ENCODE data around the gene CD22. TPM values are rescaled to one million over a fixed set of nuclear protein-coding genes. Genes with fewer than 3 reads are reported as not detected.

Gene CD22
- total and polyA plus RNA-seq, 2 of the 8 experiments (the other 6 are each of a cell fraction or from before 2014, with no cell fraction given) = 0.06 to 0.60 TPM

GRCh38 chr19:35303357-35303915 lies 25.6 kb upstream of the CD22 start:
- no peaks in the 10 kb centered on the region; a peak in 1 of 8 replicates for H3K36me3 ChIP-seq (ENCODE audit: control insufficient read depth in 2 of 4, insufficient read depth in 4 of 4, low read length in 3 of 4)
- no peak overlapping the region for H2AK5ac ChIP-seq (ENCODE audit: low read depth, low read length)
- no peak overlapping the region for H4K8ac ChIP-seq (ENCODE audit: extremely low read depth, insufficient read depth, low read length)
- FAIRE-seq = no peak
- no peak overlapping the region; a peak in 1 of 7 replicates for H3K9ac ChIP-seq (replicated peaks in 1 of 4; ENCODE audit: extremely low read depth in 1 of 4, low read depth in 3 of 4, low read length in 3 of 4)
- H3K23me2 ChIP-seq (ENCODE audit: low read depth, low read length) = peaks cover 4% of the 10 kb centered on the region; the same call in 1 of the 2 replicates
- H2BK15ac ChIP-seq (ENCODE audit: low read length) = no peak overlapping the region
- no peaks in the 10 kb centered on the region for H3K79me2 ChIP-seq (ENCODE audit: control insufficient read depth in 1 of 2, insufficient read depth in 2 of 2, low read length in 2 of 2)
- TF ChIP-seq HDAC2 (IDR thresholded peaks at IDR 0.05; ENCODE audit: borderline replicate concordance in 1 of 2, low read depth in 2 of 2, low read length in 2 of 2) = no peak
- TF ChIP-seq MAX (IDR thresholded peaks at IDR 0.05) = no peak
- peaks cover 0 to 4% (median 0%) of the 10 kb centered on the region in 4 experiments; a peak in 1 of 7 replicates for H3K4me1 ChIP-seq (replicated peaks in 1 of 4; ENCODE audit: control insufficient read depth in 3 of 4, insufficient read depth in 4 of 4, low read length in 3 of 4)
- no peak overlapping the region for H3K4me2 ChIP-seq (ENCODE audit: insufficient read depth in 1 of 2, low read depth in 2 of 2, low read length in 2 of 2)
- no peak overlapping the region for H4K5ac ChIP-seq (ENCODE audit: insufficient read length, low read depth, low read length)
- H3K4ac ChIP-seq (replicated peaks; ENCODE audit: insufficient read length, low read depth, low read length) = no peak overlapping the region
- H3K23ac ChIP-seq (ENCODE audit: insufficient read length) = no peak overlapping the region
- H3K9me3 ChIP-seq (ENCODE audit: insufficient read depth in 2 of 2, low read depth in 1 of 2, low read length in 1 of 2) = no peaks in the 10 kb centered on the region
- H3K27me3 ChIP-seq (replicated peaks in 1 of 4; ENCODE audit: control insufficient read depth in 3 of 4, extremely low read depth in 1 of 4, insufficient read depth in 3 of 4, low read length in 3 of 4) = 0 out of 7 replicates have a peak, but pooled peaks cover 0 to 1% (median 0%) of the 10 kb centered on the region in 4 experiments
- peaks cover 3% of the 10 kb centered on the region; the same call in 1 of the 2 replicates for H3K79me1 ChIP-seq (ENCODE audit: low read depth, low read length)
- 69% methylated on average over 5 of the region's 6 CpGs; no CpG with 5 or more reads in 1 of the 2 experiments for WGBS, 2 experiments (ENCODE audit: extremely low coverage in 1 of 2, insufficient coverage in 1 of 2, insufficient read length in 1 of 2, insufficient replicate concordance in 2 of 2, low coverage in 1 of 2, low lambda C conversion rate in 2 of 2, missing lambda C conversion rate in 1 of 2)
- no peak overlapping the region for H4K91ac ChIP-seq (replicated peaks; ENCODE audit: insufficient read length, low read length)
- ChIA-PET POLR2A (ENCODE audit: partially characterized antibody) (no interaction called here), CTCF (ENCODE audit: partially characterized antibody) (interaction anchor here (0.6 kb wide), 1 partner anchor 466 kb away, joined by 3 read pairs; no protein-coding TSS in a partner anchor)
- H3K4me3 ChIP-seq (ENCODE audit: extremely low read depth in 1 of 4, insufficient read depth in 2 of 4, low read depth in 3 of 4, low read length in 4 of 4) = no peak overlapping the region
- H2BK20ac ChIP-seq (ENCODE audit: low read length) = no peak overlapping the region
- no peak overlapping the region for H3K27ac ChIP-seq (ENCODE audit: low read depth, low read length)
- H3K56ac ChIP-seq (replicated peaks; ENCODE audit: insufficient read length, low read depth, low read length) = no peak overlapping the region
- H3K18ac ChIP-seq (ENCODE audit: extremely low read depth, low read length) = no peak overlapping the region
- H2BK5ac ChIP-seq (ENCODE audit: low read depth, low read length) = no peak overlapping the region
- H4K20me1 ChIP-seq (replicated peaks in 1 of 2; ENCODE audit: control insufficient read depth in 1 of 2, insufficient read depth in 2 of 2, low read length in 2 of 2) = peaks cover 0 to 6% of the 10 kb centered on the region in 2 experiments
- no peak for DNase-seq (ENCODE audit: low read depth in 1 of 2, low spot score in 2 of 2)
- no peak overlapping the region for H2AFZ ChIP-seq (ENCODE audit: low read length)
- peak overlapping the region; percentile 20; the same call in 1 of the 2 replicates for H2BK12ac ChIP-seq (ENCODE audit: low read depth, low read length)
- H3K14ac ChIP-seq (ENCODE audit: insufficient read length) = no peak overlapping the region
- H2BK120ac ChIP-seq (replicated peaks; ENCODE audit: low read depth, low read length) = no peak overlapping the region

Measured in H1 (cell line).